HG03571 (cell line): ENCODE data around the gene RNF126.
"Not testable (repeated sequence)": the region's sequence is repeated elsewhere in the genome, so short reads cannot be mapped to it uniquely, and the experiment has no call there.

Source experiments
- ATAC-seq: cut with Tn5 transposase; IDR thresholded peaks from one replicate; pipeline ENCODE4 v1.9.1; 2021; ENCODE audit not compliant: unreplicated experiment

The RNF126 gene

DNA sequence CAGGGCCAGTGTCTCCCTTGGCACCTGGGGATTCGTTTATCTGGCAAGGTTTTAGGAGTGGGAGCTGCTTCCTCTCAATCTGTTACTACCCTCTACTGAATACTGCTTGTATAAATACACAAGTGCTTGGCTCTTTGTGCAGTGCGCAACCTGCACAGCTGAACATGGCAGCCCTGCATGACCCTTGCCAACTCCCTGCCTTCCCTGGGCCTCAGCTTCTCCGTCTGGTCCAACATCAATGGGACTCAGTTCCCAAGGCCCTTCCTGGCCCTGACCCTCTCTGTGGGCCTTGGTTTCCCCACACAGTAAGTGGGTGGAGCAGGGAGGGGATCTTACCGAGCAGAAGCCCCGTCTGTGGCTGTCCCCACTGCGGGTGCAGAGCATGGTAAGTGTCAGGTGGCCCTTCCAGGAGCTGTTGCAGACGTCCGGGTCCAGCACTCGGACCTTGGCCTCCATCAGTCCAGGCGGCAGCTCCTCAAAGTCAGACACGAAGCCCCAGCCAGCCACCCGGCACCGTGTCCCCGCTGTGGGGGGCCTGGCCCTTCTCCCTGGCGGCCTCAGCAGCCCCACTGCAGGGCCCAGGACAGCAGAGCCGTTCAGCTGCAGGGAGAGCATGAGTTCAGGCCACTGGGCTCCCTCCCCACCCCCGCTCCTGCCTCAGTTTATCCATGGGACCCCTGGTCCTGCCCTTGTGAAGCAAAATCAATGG lies 23.7 kb upstream of the RNF126 start:
- no peak for ATAC-seq

DNA sequence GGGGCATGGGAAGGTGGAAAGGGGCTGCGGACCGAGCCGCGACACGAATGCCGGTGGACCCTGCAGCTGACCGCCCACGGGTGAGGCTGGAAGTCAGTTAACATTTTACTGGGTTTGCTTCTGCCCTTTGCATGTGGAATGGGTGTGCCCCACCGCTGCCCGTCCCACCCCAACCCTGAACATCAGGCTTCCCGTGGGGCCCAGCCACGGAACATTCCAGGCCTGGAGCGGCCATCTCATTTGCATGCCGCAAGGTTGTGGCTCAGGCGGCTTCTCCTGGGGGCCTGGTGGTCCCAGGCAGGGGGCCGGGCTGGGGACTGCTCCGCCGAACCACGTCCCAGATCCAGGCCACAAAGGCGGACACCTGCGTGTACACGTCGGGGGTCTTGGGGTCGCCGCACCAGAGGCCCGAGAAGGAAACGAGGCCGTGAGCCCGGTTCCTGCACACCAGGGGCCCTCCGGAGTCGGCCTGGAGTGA lies 22.5 kb upstream of the RNF126 start:
- no peak for ATAC-seq

DNA sequence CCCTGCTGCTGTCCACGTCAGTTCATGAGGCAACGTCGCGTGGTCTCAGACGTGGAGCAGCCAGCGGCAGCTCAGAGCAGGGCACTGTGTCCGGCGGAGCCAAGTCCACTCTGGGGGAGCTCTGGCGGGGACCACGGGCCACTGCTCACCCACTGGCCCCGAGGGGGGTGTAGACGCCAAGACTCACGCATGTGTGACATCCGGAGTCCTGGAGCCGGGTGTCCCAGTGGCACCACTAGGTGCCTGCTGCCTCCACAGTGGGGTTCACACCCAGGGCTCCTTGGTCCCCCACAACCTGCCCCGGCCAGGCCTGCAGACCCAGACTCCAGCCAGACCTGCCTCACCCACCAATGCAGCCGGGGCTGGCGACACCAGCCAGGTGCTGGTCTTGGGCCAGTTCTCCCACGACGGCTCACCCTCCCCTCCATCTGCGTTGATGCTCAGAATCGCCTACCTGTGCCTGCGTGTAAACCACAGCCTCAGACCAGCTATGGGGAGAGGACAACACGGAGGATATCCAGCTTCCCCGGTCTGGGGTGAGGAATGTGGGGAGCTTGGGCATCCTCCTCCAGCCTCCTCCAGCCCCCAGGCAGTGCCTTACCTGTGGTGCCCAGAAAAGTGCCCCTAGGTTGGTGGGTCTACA lies 19.8 kb upstream of the RNF126 start:
- ATAC-seq, result no peak

DNA sequence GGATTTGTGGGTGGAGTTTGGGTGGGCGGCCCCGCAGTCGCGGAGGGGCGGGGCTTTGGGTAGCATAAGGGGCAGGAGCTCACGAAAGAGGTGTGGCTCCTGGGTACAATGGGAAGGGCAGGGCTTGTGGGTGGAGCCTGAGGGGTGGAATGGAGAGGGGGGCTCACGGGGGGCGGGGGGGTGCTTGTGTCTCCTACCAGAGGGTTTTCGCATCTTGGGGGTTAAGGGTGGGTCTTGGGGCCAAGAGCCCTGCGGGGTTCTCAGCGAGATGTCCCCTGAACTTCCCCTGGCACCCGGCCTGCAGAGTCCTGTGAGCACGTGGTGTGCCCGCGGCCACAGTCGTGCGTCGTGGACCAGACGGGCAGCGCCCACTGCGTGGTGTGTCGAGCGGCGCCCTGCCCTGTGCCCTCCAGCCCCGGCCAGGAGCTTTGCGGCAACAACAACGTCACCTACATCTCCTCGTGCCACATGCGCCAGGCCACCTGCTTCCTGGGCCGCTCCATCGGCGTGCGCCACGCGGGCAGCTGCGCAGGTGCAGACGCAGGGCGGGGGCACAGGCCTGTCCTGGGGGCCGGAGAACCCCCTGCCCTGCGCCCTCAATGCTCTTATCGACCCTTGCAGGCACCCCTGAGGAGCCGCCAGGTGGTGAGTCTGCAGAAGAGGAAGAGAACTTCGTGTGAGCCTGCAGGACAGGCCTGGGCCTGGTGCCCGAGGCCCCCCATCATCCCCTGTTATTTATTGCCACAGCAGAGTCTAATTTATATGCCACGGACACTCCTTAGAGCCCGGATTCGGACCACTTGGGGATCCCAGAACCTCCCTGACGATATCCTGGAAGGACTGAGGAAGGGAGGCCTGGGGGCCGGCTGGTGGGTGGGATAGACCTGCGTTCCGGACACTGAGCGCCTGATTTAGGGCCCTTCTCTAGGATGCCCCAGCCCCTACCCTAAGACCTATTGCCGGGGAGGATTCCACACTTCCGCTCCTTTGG lies 18.3 kb upstream of the RNF126 start:
- ATAC-seq, result no peak

DNA sequence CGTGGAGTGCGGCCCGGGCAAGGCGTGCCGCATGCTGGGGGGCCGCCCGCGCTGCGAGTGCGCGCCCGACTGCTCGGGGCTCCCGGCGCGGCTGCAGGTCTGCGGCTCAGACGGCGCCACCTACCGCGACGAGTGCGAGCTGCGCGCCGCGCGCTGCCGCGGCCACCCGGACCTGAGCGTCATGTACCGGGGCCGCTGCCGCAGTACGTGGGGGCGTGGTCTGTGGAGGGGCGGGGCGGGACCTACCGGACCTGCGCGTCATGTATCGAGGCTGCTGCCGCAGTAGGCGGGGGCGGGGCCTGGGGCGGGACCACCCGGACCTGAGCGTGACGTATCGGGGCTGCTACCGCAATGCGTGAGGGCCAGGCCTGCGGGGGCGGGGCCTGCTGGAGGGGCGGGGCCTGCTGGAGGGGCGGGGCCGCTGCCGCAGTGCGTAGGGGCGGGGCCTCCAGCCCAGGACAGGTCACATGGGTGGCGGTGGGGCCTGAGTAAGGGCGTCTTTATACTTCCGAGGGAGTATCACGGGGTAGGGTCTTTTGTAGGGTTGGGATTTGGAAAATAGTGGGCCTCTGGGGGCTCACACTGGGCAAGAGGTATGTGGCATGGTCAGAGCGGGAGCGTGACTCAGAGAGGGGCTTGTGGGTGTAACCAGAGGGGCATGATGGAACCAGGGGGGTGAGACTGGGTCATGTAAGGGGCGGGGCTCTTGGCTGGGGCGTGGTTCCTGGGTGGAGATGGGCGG lies 17.4 kb upstream of the RNF126 start:
- ATAC-seq, result peak; percentile 67

DNA sequence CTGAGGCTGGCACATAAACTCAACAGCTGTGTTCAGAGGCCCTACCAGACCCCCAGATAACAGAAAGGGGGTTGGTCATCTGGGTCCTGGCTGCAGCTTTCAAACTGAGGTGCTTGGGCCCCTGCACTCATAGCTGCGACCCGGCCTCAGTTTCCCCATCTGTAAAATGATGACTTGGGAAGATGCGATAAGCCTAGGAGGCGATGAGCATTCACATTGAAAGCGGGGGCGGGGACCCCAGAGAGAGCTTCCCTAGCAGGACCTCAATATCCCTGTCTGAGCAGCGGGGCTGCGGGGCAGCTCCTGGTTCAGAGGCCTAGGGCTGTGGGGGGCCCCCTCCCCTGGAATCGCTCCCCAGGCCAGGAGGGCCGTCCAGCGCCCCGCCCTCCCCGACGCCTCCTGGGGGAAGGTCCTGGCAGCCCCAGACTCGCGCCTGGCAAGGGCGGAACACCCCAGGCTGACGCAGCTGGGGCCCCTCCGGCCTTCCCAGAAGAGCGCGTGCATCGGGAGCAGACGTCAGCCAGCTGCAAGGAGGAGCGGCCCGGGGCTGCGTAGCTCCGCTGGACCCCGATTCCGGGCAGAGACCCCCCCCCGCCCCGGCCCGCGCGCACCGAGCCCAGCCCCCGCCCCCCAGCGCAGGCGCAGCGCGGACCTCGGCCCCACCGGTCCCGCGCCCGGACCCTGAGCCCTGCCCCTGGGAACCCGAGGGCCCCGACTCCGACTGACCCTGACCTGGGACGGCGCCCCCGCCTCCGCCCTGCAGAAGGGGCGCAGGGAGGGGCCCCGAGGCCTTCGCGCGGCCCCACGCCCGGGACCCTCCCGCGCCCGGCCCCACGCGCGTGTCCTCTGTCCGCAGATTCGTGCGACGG lies 16.6 kb upstream of the RNF126 start:
- peak; percentile 21 for ATAC-seq

DNA sequence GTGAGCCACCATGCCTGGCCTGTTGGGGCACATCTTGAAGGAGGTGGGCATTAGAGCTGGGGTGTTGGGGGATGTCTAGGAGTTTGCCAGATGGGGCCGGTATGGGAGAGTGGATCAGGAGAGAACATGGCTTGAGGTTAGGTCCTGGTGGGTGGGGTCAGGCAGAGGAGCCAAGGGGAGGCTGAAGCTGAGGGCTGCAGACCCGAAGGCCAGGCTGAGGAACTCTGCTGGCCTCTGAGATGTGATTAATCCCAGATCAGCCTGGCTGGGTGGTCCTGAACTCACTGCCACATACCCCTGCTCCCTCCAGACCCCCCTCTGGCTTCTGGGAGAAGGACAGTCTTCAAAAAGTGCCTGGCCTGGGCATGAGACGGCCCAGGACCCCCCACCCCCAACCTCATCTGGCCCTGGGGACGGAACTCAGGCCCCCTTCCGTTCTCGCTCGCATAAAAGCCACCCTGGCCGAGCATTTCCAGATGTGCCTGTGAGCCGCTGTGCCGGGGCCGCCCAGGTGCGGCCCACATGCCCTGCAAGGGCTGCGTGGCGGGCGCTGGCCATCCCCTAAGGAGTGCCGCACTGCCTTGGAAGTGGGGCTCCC lies 15.9 kb upstream of the RNF126 start:
- no peak for ATAC-seq

DNA sequence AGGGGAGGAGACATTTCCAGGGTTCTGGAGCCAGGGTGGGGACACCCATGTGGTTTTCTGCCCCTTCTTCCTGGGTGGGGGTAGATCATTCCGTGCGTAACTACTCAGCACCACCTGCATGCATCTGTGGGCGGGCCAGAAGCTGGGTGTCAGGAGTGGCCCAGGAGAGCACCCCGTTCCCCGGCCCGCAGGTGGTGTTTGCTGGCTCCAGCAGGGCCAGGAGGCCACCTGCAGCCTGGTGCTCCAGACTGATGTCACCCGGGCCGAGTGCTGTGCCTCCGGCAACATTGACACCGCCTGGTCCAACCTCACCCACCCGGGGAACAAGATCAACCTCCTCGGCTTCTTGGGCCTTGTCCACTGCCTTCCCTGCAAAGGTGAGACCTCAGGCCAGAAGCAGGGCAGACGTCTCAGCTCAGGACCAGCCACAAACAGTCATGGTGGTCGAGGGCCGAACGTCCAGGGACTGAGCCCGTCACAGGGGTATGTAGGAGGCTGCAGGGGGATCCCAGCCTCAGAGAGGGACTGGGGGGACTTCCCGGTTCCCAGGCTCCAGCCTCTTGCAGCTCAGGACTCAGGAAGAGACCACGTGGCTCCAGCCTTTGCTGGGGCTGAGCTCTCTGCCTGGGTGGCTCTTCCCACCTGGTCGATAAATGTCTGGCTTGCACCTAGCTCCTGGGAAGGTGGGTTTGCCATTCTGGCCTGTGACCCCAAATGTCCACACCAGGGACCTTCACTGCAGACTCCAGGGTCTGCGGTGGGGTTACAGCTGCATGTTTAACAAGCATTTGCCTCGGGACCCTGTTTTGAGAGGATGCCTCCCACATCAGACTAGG lies 14.8 kb upstream of the RNF126 start:
- no peak for ATAC-seq

DNA sequence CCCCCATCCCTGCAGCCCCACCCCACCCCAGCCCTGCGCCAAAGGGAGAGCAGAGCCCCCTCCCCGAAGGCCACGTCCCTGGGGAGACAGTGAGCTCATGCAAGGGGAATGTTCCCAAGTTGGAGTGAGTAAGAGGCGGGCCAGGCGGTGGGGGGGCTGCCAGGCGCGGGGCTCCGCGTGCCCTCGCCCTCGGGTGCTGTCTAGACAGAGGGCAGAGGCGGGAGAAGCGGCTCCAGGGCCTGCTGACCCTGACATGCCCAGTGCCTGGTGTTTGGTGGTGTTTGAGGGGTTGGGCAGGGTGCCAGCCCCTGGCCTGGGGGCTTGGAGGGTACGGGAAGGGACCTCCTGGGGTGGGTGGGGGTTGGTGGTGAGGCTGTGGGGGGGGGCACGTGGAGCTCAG lies 14.2 kb upstream of the RNF126 start:
- no peak for ATAC-seq

DNA sequence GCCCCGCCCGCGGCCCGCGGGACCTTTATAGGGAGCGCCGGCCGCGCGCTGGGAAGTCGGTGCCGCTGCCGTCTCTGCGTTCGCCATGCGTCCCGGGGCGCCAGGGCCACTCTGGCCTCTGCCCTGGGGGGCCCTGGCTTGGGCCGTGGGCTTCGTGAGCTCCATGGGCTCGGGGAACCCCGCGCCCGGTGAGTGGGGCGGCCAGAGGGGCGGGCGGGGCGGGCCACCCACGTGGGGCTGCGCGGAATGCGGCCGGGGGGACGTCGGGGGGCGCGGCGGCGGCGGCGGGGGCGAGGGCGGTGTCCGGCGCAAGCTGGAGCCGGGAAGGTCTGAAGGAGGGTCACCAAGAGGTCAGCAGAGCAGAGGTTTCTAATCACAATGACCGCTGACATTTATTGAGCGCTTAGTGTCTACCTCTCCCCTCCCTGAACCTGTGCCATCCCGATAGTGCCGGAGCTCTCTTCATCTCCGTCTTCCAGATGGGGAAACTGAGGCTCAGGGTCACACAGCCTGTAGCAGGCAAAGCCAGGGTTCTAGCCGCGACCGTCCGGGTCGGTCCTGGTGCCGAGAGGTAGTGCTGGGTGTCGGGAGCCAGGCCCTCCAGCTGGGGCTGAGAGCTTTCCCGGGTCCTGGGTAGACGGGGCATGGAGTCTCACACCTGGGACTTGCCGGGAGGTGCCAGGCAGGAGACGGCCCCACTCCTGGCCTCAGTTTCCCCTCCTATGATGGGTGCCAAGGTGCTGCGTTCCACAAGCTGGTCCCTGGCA lies 13.5 kb upstream of the RNF126 start, which contains the start of gene FSTL3:
FSTL3 (plus strand) TSS at position 54 of the 767 bp plus-strand sequence; CDS start at position 86, 32 bp downstream.
- ATAC-seq, result no peak

DNA sequence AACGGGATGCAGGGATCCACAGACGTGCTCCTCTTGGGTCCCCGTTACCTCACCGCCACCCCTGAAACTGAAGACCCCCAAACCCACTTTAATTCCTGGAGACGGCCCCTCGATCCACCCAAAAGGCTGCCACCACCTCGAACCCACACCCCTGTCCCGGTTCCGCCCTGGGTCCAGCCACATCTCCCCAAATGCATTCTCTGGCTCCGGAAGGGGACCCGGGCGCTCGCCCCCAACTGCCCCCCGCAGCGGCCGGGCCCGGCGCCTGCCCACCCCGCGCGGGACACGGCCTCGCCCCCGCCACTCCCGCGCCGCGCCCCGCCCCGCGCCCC lies 13.0 kb upstream of the RNF126 start:
- ATAC-seq, result no peak

DNA sequence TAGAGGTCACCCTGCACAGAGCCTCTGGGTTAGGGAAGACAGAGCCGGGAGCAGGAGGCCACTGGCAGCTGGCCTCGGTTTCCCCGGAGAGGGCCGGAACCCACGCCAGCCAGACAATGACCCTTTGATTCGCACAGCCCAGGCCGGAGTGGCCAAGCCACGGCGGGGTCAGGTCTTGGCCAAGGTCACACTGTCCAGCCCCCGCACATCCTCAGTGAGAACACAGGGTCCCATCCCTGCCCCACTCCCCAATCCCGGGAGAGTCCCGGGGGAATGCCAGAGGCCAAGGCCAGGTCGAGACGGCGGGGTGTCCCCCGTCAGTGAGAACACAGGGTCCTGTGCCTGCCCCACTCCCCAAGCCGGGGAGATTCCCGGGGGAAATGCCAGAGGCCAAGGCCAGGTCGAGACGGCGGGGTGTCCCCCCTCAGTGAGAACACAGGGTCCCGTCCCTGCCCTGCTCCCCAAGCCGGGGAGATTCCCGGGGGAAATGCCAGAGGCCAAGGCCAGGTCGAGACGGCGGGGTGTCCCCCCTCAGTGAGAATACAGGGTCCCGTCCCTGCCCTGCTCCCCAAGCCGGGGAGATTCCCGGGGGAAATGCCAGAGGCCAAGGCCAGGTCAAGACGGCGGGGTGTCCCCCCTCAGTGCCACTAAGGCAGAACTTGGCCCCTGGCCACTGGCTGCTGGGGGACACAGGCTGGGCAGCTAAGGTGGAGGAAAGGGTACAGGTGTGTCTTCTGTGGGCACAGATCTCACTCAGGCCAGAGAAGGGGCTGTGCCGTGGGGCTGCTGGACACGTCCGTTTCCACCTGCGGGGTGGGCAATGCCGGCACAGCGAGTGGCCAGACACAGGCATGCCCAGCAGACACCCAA lies 11.5 kb upstream of the RNF126 start:
- ATAC-seq, result no peak

DNA sequence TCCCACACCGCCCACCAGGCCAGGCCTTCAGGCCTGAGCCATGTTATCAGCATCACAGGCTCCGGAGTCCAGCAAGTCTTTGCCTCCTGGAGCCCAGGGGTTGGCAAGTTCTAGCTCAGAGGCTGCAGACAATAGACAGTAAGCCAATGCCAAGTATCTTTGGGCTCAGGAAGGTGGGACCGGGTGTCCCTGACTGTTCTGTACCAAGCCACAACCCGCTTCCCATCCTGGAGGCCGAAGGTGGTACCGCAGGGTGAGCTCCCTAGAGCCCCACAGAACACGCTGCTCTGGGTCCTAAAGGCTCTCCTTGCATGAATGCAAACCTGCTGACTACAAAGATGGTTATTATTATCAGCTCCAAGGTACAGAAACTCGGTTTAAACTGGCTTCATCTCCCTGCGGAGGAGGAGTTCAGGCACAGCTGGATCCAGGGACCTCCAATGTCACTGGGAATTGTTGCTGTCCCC lies 7.6 kb upstream of the RNF126 start:
- no peak for ATAC-seq

DNA sequence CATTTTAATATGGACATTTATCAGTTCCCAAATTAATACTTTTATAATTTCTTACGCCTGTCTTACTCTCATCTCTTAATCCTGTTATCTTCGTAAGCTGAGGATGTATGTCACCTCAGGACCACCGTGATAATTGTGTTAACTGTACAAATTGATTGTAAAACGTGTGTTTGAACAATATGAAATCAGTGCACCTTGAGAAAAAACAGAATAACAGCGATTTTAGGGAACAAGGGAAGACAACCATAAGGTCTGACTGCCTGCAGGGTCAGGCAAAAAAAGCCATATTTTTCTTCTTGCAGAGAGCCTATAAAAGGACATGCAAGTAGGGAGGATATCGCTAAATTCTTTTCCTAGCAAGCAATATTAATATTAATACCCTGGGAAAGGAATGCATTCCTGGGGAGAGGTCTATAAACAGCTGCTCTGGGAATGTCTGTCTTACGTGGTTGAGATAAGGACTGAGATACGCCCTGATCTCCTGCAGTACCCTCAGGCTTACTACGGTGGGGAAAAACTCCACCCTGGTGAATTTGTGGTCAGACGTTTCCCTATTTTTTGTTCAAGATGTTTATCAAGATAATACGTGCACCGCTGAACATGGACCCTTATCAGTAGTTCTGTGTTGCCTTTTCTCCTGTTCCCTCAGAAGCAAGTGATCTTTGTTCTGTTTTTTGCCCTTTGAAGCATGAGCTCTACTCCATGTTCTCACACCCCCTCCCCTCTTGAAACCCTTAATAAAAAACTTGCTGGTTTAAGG lies 5.8 kb upstream of the RNF126 start:
- not testable (repeated sequence) for ATAC-seq

DNA sequence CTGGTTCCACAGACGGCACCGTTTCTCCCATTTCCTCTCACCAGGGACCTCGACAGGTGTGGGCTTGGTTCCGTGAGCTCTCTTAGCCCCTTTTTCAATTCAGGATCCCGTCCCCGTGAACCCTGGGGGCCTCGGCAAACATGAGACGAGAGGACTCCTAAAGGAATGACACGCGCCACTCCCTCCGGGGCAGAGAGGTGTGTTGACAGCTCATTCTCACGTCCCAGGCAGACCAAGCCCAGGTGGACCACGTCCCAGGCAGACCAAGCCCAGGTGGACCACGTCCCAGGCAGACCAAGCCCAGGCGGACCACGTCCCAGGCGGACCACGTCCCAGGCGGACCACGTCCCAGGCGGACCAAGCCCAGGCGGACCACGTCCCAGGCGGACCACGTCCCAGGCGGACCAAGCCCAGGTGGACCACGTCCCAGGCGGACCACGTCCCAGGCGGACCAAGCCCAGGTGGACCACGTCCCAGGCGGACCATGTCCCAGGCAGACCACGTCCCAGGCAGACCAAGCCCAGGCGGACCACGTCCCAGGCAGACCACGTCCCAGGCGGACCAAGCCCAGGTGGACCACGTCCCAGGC lies 4.1 kb upstream of the RNF126 start:
- ATAC-seq, result not testable (repeated sequence)
